ENCODE results near the gene VGF.
"Not testable (repeated sequence)": the region's sequence is repeated elsewhere in the genome, so short reads cannot be mapped to it uniquely, and the experiment has no call there.

VGF gene

GRCh38 chr7:101140339-101140699, 25.1 kb downstream of the VGF start:
- DNase-seq (ENCODE audit: insufficient read length, low spot score) (no peak), FAIRE-seq (no peak)
- TF ChIP-seq CTCF (IDR thresholded peaks at IDR 0.05; ENCODE audit: insufficient read depth, missing control alignments) = no peak

GRCh38 chr7:101138213-101138870, 27.0 kb downstream of the VGF start:
- DNase-seq (ENCODE audit: insufficient read length, low spot score) = no peak
- TF ChIP-seq CTCF (IDR thresholded peaks at IDR 0.05; ENCODE audit: insufficient read depth, missing control alignments) = peak; percentile 33
- FAIRE-seq = no peak

- TF ChIP-seq CTCF (IDR thresholded peaks at IDR 0.05; ENCODE audit: insufficient read depth, missing control alignments) = no peak
- no peak for FAIRE-seq
- no peak for DNase-seq (ENCODE audit: insufficient read length, low spot score)
Observed at GRCh38 chr7:101137651-101138212, 27.6 kb downstream of the VGF start.

GRCh38 chr7:101134399-101134980, 30.9 kb downstream of the VGF start:
- FAIRE-seq (no peak), DNase-seq (ENCODE audit: insufficient read length, low spot score) (peak; percentile 1)
- TF ChIP-seq CTCF (IDR thresholded peaks at IDR 0.05; ENCODE audit: insufficient read depth, missing control alignments) = no peak

- TF ChIP-seq CTCF (IDR thresholded peaks at IDR 0.05; ENCODE audit: insufficient read depth, missing control alignments) = no peak
- DNase-seq (ENCODE audit: insufficient read length, low spot score) (no peak), FAIRE-seq (no peak)
Observed at GRCh38 chr7:101133621-101134398, 31.6 kb downstream of the VGF start.

- DNase-seq (ENCODE audit: insufficient read length, low spot score); FAIRE-seq: not testable (repeated sequence)
Observed at GRCh38 chr7:101132626-101133600, 32.5 kb downstream of the VGF start.
